Nephron (organoid): ENCODE data around the gene GIMAP8.
"Not testable (repeated sequence)": the region's sequence is repeated elsewhere in the genome, so short reads cannot be mapped to it uniquely, and the experiment has no call there.

Experiments used
- H3K27ac Mint-ChIP-seq, 3 experiments: 2 replicates each; pipeline ENCODE4 v1.8.0; 2020; ENCODE audit warnings: mixed read lengths in 3 of 3, mild to moderate bottlenecking in 2 of 3, moderate library complexity in 1 of 3
- H3K27me3 Mint-ChIP-seq: 2 replicates; pipeline ENCODE4 v1.8.0; 2021; ENCODE audit warnings: low read depth, mild to moderate bottlenecking, moderate library complexity, mixed read lengths
- H3K36me3 Mint-ChIP-seq: 2 replicates; pipeline ENCODE4 v1.8.0; 2020; ENCODE audit warnings: low read depth, mixed read lengths
- H3K4me1 Mint-ChIP-seq: 2 replicates; pipeline ENCODE4 v1.8.0; 2020; ENCODE audit warnings: mixed read lengths
- H3K4me3 Mint-ChIP-seq, 3 experiments: 2 replicates each; pipeline ENCODE4 v1.8.0; 2020; ENCODE audit warnings: mild to moderate bottlenecking in 3 of 3, mixed read lengths in 3 of 3, moderate library complexity in 2 of 3
- H3K9me3 Mint-ChIP-seq: 2 replicates; pipeline ENCODE4 v1.8.0; 2020; ENCODE audit warnings: mixed read lengths
- CTCF ChIP-seq, 3 experiments: fragments of 200-600 bp; sonication (generic); IDR thresholded peaks; one replicate each; pipeline ENCODE4 v1.5.0; 2021; ENCODE audit warnings: antibody characterized with exemption in 3 of 3; ENCODE audit not compliant: unreplicated experiment in 3 of 3

GIMAP8 gene

GRCh38 chr7:150479023-150479716 lies 28.7 kb downstream of the GIMAP8 start:
- TF ChIP-seq CTCF (IDR thresholded peaks at IDR 0.05; ENCODE audit: unreplicated experiment in 3 of 3) = no peak
- Mint-ChIP-seq H3K27me3 (peaks cover 4% of the 10 kb centered on the region), H3K4me1 (peaks cover 10% of the 10 kb centered on the region), H3K9me3 (no peaks in the 10 kb centered on the region), H3K36me3 (no peaks in the 10 kb centered on the region), H3K27ac (no peak overlapping the region), H3K4me3 (no peak overlapping the region)

GRCh38 chr7:150481186-150481920 lies 30.9 kb downstream of the GIMAP8 start:
- Mint-ChIP-seq H3K9me3 (no peaks in the 10 kb centered on the region), H3K27me3 (peaks cover 4% of the 10 kb centered on the region), H3K27ac (no peak overlapping the region), H3K36me3 (no peaks in the 10 kb centered on the region), H3K4me3 (no peak overlapping the region), H3K4me1 (peaks cover 10% of the 10 kb centered on the region)
- TF ChIP-seq CTCF (IDR thresholded peaks at IDR 0.05; ENCODE audit: unreplicated experiment in 3 of 3) = no peak

- H3K9me3 Mint-ChIP-seq = no peaks in the 10 kb centered on the region
- no peak overlapping the region for H3K27ac Mint-ChIP-seq
- peaks cover 7% of the 10 kb centered on the region for H3K27me3 Mint-ChIP-seq
- peaks cover 10% of the 10 kb centered on the region for H3K4me1 Mint-ChIP-seq
- H3K4me3 Mint-ChIP-seq = no peak overlapping the region
- TF ChIP-seq CTCF (IDR thresholded peaks at IDR 0.05; ENCODE audit: unreplicated experiment in 3 of 3) = no peak
- H3K36me3 Mint-ChIP-seq = no peaks in the 10 kb centered on the region
Observed at GRCh38 chr7:150481922-150482321, 31.5 kb downstream of the GIMAP8 start.

GRCh38 chr7:150483514-150483913 lies 33.1 kb downstream of the GIMAP8 start:
- H3K4me1 Mint-ChIP-seq, H3K4me3 Mint-ChIP-seq, H3K27me3 Mint-ChIP-seq, H3K9me3 Mint-ChIP-seq, H3K36me3 Mint-ChIP-seq: not testable (repeated sequence)
- peak overlapping the region; percentile 4 to 29 (median 14) for H3K27ac Mint-ChIP-seq

- not testable (repeated sequence) for H3K4me3 Mint-ChIP-seq, H3K9me3 Mint-ChIP-seq, H3K27me3 Mint-ChIP-seq, H3K4me1 Mint-ChIP-seq, H3K36me3 Mint-ChIP-seq
- H3K27ac Mint-ChIP-seq = peak overlapping the region in 2 of 3 experiments; percentile 4 to 12
Observed at GRCh38 chr7:150484071-150484470, 33.6 kb downstream of the GIMAP8 start.

- H3K4me3 Mint-ChIP-seq = no peak overlapping the region
- H3K9me3 Mint-ChIP-seq = peaks cover 7% of the 10 kb centered on the region
- no peak for TF ChIP-seq CTCF (IDR thresholded peaks at IDR 0.05; ENCODE audit: unreplicated experiment in 3 of 3)
- H3K4me1 Mint-ChIP-seq = peaks cover 4% of the 10 kb centered on the region
- no peak overlapping the region for H3K27ac Mint-ChIP-seq
- no peaks in the 10 kb centered on the region for H3K36me3 Mint-ChIP-seq
- peaks cover 4% of the 10 kb centered on the region for H3K27me3 Mint-ChIP-seq
Observed at GRCh38 chr7:150487625-150488024, 37.2 kb downstream of the GIMAP8 start.

GRCh38 chr7:150489782-150490181 lies 39.4 kb downstream of the GIMAP8 start:
- no peaks in the 10 kb centered on the region for H3K36me3 Mint-ChIP-seq
- no peaks in the 10 kb centered on the region for H3K4me1 Mint-ChIP-seq
- H3K9me3 Mint-ChIP-seq = peaks cover 9% of the 10 kb centered on the region
- TF ChIP-seq CTCF (IDR thresholded peaks at IDR 0.05; ENCODE audit: unreplicated experiment in 3 of 3) = no peak
- H3K27me3 Mint-ChIP-seq = peaks cover 4% of the 10 kb centered on the region
- H3K4me3 Mint-ChIP-seq = no peak overlapping the region
- no peak overlapping the region for H3K27ac Mint-ChIP-seq

- not testable (repeated sequence) for H3K4me3 Mint-ChIP-seq, H3K36me3 Mint-ChIP-seq, H3K4me1 Mint-ChIP-seq, H3K27ac Mint-ChIP-seq, H3K27me3 Mint-ChIP-seq
- peaks cover 12% of the 10 kb centered on the region for H3K9me3 Mint-ChIP-seq
Observed at GRCh38 chr7:150493442-150493841, 43.0 kb downstream of the GIMAP8 start.
